HK-2 (cell line): Measurements from ENCODE around the gene CLIP4.

Experiments
- DNase-seq: peaks from one replicate; pipeline ENCODE4 v3.0.0-alpha.2; 2018; ENCODE audit not compliant: unreplicated experiment

The CLIP4 gene

GRCh38 chr2:29191817-29192216 is 76.6 kb downstream of the CLIP4 start:
- DNase-seq = no peak

GRCh38 chr2:29192526-29192925 is 77.3 kb downstream of the CLIP4 start:
- no peak for DNase-seq

- DNase-seq = no peak
Observed at GRCh38 chr2:29193111-29193510, 77.9 kb downstream of the CLIP4 start.

- no peak for DNase-seq
Observed at GRCh38 chr2:29193681-29194080, 78.5 kb downstream of the CLIP4 start.

GRCh38 chr2:29195796-29196195 is 80.6 kb downstream of the CLIP4 start:
- no peak for DNase-seq

GRCh38 chr2:29196792-29197788 is 81.9 kb downstream of the CLIP4 start:
- DNase-seq = peak; percentile 70

GRCh38 chr2:29201979-29202378 is 86.8 kb downstream of the CLIP4 start:
- DNase-seq = no peak

GRCh38 chr2:29202819-29203495 is 87.7 kb downstream of the CLIP4 start:
- no peak for DNase-seq

GRCh38 chr2:29206941-29207340 is 91.7 kb downstream of the CLIP4 start:
- no peak for DNase-seq

GRCh38 chr2:29207352-29208148 is 92.3 kb downstream of the CLIP4 start:
- DNase-seq = no peak

GRCh38 chr2:29209551-29209950 is 94.3 kb downstream of the CLIP4 start:
- DNase-seq = no peak

GRCh38 chr2:29212009-29212408 is 96.8 kb downstream of the CLIP4 start:
- DNase-seq = no peak

- peak; percentile 5 for DNase-seq
Observed at GRCh38 chr2:29213888-29214291, 98.7 kb downstream of the CLIP4 start.

GRCh38 chr2:29215073-29215472 is 99.9 kb downstream of the CLIP4 start:
- no peak for DNase-seq

GRCh38 chr2:29215739-29216608 is 100.8 kb downstream of the CLIP4 start:
- no peak for DNase-seq

- no peak for DNase-seq
Observed at GRCh38 chr2:29216609-29216909, 101.3 kb downstream of the CLIP4 start.

GRCh38 chr2:29218071-29218470 is 102.9 kb downstream of the CLIP4 start:
- no peak for DNase-seq

GRCh38 chr2:29218550-29219125 is 103.4 kb downstream of the CLIP4 start:
- DNase-seq = no peak

GRCh38 chr2:29219374-29219773 is 104.2 kb downstream of the CLIP4 start:
- no peak for DNase-seq

- DNase-seq = no peak
Observed at GRCh38 chr2:29220506-29221270, 105.5 kb downstream of the CLIP4 start.
